ENCODE data around the gene SPINT1.
A peak's percentile ranks its signal among the peaks of the same experiment; 100 is the strongest.

- TF ChIP-seq ELF4 (IDR thresholded peaks at IDR 0.05) (no peak), FOXM1 (IDR thresholded peaks at IDR 0.05; ENCODE audit: borderline replicate concordance) (no peak), SUZ12 (IDR thresholded peaks at IDR 0.05) (no peak), SP1 (IDR thresholded peaks at IDR 0.05) (no peak), L3MBTL2 (conservative IDR thresholded peaks at IDR 0.05) (0 out of 2 replicates have a peak, but pooled peaks have one; percentile 25), HDGF (IDR thresholded peaks at IDR 0.05; ENCODE audit: borderline replicate concordance) (no peak), BHLHE40 (IDR thresholded peaks at IDR 0.05; ENCODE audit: borderline replicate concordance) (no peak), FOXA1 (IDR thresholded peaks at IDR 0.05) (no peak), FOXK2 (IDR thresholded peaks at IDR 0.05) (no peak), NFRKB (IDR thresholded peaks at IDR 0.05) (no peak)
These were observed 35.9 kb upstream of the SPINT1 start for GRCh38 chr15:40807888-40808461.

Data from HEK293T (cell line).